GM12801 (cell line): Measurements from ENCODE around the gene SLC51B.

ENCODE experiments used
- CTCF ChIP-seq: IDR thresholded peaks from one replicate; pipeline ENCODE4 v1.5.1; 2011; ENCODE audit warnings: control low read depth; ENCODE audit not compliant: insufficient read length; ENCODE audit errors: extremely low read depth

SLC51B gene

GRCh38 chr15:65089206-65089824 is 44.1 kb downstream of the SLC51B start:
- no peak for TF ChIP-seq CTCF

DNA sequence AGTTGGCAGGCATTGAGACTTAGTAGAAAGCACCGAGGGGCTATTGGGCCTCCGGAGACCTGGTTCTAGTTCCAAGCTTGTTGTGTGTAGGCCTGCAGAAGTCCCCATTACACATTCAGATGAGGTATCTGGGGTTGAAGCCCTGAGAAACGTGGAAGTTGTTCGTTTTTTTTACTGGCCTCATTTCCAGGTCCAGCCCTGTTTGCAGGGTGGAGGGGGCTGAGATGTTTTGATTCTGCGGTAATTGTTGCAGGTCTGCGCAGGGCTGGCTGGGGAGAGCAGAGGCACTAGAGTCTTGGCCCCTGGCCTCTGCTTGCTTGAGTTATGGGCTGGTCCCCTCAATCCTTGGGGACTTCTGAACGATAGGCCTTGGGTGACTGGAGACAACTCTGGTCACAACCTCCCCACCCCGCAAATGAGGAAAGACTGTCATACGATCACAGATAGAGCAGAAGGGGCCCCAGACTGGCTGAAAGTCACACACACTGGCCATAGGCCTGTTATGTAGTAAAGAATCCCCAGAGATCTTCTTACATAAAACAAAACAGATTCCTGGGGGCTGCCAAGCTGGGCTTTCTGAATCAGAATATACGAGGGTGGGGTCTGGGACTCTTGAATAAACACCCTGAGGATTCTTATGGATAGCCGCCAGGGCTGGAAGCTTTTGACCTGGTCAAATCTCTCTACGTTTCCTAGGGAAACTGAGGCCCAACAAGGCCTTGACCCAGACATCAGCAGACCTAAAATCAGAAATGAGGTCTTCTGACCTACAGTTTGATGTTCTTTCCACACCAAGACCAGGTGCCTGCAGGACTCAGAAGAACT is 47.0 kb downstream of the SLC51B start:
- no peak for TF ChIP-seq CTCF

DNA sequence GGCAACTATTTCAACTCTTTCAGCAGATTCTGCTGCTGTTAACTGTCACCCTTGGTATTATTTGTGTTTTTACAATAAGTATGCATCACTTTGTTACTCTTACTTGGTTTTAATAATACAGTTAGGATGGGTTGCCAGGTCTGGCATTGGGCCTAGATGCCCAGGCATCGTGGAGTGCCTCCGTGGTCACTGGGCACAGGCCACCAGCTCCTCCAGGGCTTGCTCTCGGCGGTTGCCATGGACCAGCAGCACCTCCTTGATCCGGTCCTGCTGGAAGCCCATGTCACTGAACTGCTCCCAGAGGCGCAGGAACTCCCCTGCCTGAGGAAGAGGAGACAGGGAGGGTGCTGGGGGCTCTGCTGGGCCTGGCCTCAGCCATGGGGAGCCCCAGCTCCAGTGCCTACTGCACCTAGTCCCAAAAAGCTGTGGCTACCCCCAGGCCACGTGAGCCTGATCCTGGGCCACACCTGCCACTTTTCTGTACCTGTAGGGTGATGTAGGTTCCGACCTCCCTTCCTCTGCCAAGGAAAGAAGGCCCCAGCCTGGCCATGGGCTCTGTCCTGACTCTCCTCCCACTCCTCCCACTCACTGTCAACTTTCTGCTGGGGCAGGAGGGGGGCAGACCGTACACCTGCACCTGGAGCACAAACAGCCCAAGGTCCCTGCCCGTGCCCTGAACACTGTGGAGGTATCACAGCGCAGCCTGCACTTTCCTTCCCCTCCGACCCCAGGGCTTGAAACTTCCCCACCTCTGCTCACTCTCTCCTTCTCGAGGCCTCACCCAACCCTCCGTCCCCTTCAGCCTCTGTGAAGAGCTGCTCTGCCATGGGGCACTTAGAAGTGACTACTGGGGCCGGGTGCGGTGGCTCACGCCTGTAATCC is 48.0 kb downstream of the SLC51B start:
- no peak for TF ChIP-seq CTCF

GRCh38 chr15:65094294-65094995 is 49.3 kb downstream of the SLC51B start:
- TF ChIP-seq CTCF, result no peak

- TF ChIP-seq CTCF, result no peak
Observed at GRCh38 chr15:65095011-65095746, 50.0 kb downstream of the SLC51B start.

- TF ChIP-seq CTCF, result no peak
Observed at GRCh38 chr15:65095747-65096104, 50.5 kb downstream of the SLC51B start.
